ENCODE results near the gene ZCRB1. TPM values are rescaled to one million over a fixed set of nuclear protein-coding genes. Genes with fewer than 3 reads are reported as not detected.

Gene ZCRB1
- total and polyA plus RNA-seq, 2 donors from 2014 or later, result 45.6 to 87.5 TPM

GRCh38 chr12:42284876-42285275 is 41.0 kb downstream of the ZCRB1 start:
- TF ChIP-seq, protein P1, sequence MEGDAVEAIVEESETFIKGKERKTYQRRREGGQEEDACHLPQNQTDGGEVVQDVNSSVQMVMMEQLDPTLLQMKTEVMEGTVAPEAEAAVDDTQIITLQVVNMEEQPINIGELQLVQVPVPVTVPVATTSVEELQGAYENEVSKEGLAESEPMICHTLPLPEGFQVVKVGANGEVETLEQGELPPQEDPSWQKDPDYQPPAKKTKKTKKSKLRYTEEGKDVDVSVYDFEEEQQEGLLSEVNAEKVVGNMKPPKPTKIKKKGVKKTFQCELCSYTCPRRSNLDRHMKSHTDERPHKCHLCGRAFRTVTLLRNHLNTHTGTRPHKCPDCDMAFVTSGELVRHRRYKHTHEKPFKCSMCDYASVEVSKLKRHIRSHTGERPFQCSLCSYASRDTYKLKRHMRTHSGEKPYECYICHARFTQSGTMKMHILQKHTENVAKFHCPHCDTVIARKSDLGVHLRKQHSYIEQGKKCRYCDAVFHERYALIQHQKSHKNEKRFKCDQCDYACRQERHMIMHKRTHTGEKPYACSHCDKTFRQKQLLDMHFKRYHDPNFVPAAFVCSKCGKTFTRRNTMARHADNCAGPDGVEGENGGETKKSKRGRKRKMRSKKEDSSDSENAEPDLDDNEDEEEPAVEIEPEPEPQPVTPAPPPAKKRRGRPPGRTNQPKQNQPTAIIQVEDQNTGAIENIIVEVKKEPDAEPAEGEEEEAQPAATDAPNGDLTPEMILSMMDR (IDR thresholded peaks at IDR 0.05; ENCODE audit: borderline replicate concordance, extremely low read depth, insufficient read depth), result no peak
- Histone ChIP-seq H3K9me3 (ENCODE audit: control insufficient read depth in 2 of 3, insufficient read depth in 1 of 3, low read length in 3 of 3) (no peaks in the 10 kb centered on the region), H3K4me1 (ENCODE audit: control insufficient read depth in 2 of 3, insufficient read depth in 2 of 3, low read depth in 1 of 3, low read length in 3 of 3) (no peaks in the 10 kb centered on the region), H3K36me3 (ENCODE audit: control insufficient read depth in 2 of 3, insufficient read depth in 3 of 3, low read length in 3 of 3) (no peaks in the 10 kb centered on the region), H3K27me3 (ENCODE audit: control insufficient read depth, insufficient read depth, low read length) (no peaks in the 10 kb centered on the region), H3K27ac (ENCODE audit: low read depth in 2 of 2, low read length in 2 of 2) (no peak overlapping the region), H3K4me3 (ENCODE audit: low read length in 3 of 3) (no peak overlapping the region), H3K9ac (ENCODE audit: low read length in 3 of 3) (no peak overlapping the region)
- intact Hi-C loops (cut with DNase I), result no loop called here
- FAIRE-seq (no peak), DNase-seq (no peak)

DNA sequence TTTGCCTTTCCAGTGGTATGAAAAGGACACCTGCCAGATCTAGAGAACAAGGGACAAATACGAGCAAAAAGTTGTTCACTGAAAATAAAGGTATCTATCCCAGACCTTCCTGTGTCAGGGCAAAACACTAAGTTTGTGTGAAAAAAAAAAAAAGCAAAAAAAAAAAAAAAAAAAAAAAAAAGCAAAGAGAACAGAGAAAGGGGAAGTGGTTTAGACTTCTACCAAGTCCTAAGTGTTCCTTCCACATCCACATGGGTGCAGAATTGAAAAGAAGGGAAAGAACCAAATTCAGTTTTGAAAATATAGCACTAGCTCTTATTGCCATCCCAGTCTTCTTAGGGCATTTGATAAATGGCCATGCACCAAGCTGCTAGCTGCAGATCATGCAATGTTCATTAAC is 41.7 kb downstream of the ZCRB1 start:
- H3K4me3 ChIP-seq (ENCODE audit: low read length in 3 of 3), result no peak overlapping the region
- H3K27ac ChIP-seq (ENCODE audit: low read depth in 2 of 2, low read length in 2 of 2), result no peak overlapping the region
- intact Hi-C loops (cut with DNase I), result no loop called here
- FAIRE-seq (no peak), DNase-seq (no peak)
- no peaks in the 10 kb centered on the region for H3K27me3 ChIP-seq (ENCODE audit: control insufficient read depth, insufficient read depth, low read length)
- H3K9ac ChIP-seq (ENCODE audit: low read length in 3 of 3), result no peak overlapping the region
- no peaks in the 10 kb centered on the region for H3K4me1 ChIP-seq (ENCODE audit: control insufficient read depth in 2 of 3, insufficient read depth in 2 of 3, low read depth in 1 of 3, low read length in 3 of 3)
- H3K9me3 ChIP-seq (ENCODE audit: control insufficient read depth in 2 of 3, insufficient read depth in 1 of 3, low read length in 3 of 3), result no peaks in the 10 kb centered on the region
- TF ChIP-seq, protein P1 (IDR thresholded peaks at IDR 0.05; ENCODE audit: borderline replicate concordance, extremely low read depth, insufficient read depth), result no peak
- no peaks in the 10 kb centered on the region for H3K36me3 ChIP-seq (ENCODE audit: control insufficient read depth in 2 of 3, insufficient read depth in 3 of 3, low read length in 3 of 3)

DNA sequence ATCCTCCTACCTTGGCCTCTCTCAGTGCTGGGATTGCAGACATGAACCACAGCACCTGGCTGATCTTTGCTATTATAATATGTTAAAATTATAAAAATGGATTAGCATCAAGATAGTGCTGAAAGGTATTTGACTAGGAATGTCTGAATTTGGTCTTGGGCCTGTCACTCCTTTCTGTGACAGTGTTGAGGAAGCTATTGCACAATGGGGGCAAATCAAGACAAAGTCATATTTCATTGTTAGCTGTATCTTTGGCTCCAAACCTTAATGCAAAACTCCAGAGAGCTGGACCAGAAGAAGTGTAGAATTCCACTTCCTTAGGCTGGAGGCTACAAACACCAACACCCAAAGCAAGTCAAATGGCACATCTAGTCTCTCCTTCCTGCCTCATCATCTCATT is 42.2 kb downstream of the ZCRB1 start:
- no peaks in the 10 kb centered on the region for H3K4me1 ChIP-seq (ENCODE audit: control insufficient read depth in 2 of 3, insufficient read depth in 2 of 3, low read depth in 1 of 3, low read length in 3 of 3)
- H3K9me3 ChIP-seq (ENCODE audit: control insufficient read depth in 2 of 3, insufficient read depth in 1 of 3, low read length in 3 of 3), result no peaks in the 10 kb centered on the region
- TF ChIP-seq, protein P1 (IDR thresholded peaks at IDR 0.05; ENCODE audit: borderline replicate concordance, extremely low read depth, insufficient read depth), result no peak
- DNase-seq, result no peak
- no peak for FAIRE-seq
- no peak overlapping the region for H3K4me3 ChIP-seq (ENCODE audit: low read length in 3 of 3)
- no peak overlapping the region for H3K27ac ChIP-seq (ENCODE audit: low read depth in 2 of 2, low read length in 2 of 2)
- intact Hi-C loops (cut with DNase I), result no loop called here
- H3K27me3 ChIP-seq (ENCODE audit: control insufficient read depth, insufficient read depth, low read length), result no peaks in the 10 kb centered on the region
- no peak overlapping the region for H3K9ac ChIP-seq (ENCODE audit: low read length in 3 of 3)
- H3K36me3 ChIP-seq (ENCODE audit: control insufficient read depth in 2 of 3, insufficient read depth in 3 of 3, low read length in 3 of 3), result no peaks in the 10 kb centered on the region

GRCh38 chr12:42282294-42282693 is 43.6 kb downstream of the ZCRB1 start:
- Histone ChIP-seq H3K9ac (ENCODE audit: low read length in 3 of 3) (no peak overlapping the region), H3K9me3 (ENCODE audit: control insufficient read depth in 2 of 3, insufficient read depth in 1 of 3, low read length in 3 of 3) (no peaks in the 10 kb centered on the region), H3K27me3 (ENCODE audit: control insufficient read depth, insufficient read depth, low read length) (no peaks in the 10 kb centered on the region), H3K4me1 (ENCODE audit: control insufficient read depth in 2 of 3, insufficient read depth in 2 of 3, low read depth in 1 of 3, low read length in 3 of 3) (no peaks in the 10 kb centered on the region), H3K4me3 (ENCODE audit: low read length in 3 of 3) (no peak overlapping the region), H3K27ac (ENCODE audit: low read depth in 2 of 2, low read length in 2 of 2) (no peak overlapping the region), H3K36me3 (ENCODE audit: control insufficient read depth in 2 of 3, insufficient read depth in 3 of 3, low read length in 3 of 3) (no peaks in the 10 kb centered on the region)
- TF ChIP-seq, protein P1 (IDR thresholded peaks at IDR 0.05; ENCODE audit: borderline replicate concordance, extremely low read depth, insufficient read depth), result no peak
- DNase-seq, result peak in 2 of 5 donors; percentile 32 to 45
- no peak for FAIRE-seq
- intact Hi-C loops (cut with DNase I), result no loop called here
